Astrocyte (in vitro differentiated cells and primary cell): ENCODE data around the gene SCGB1C2. TPM values are rescaled to one million over a fixed set of nuclear protein-coding genes. Genes with fewer than 3 reads are reported as not detected.

ENCODE experiments used
- DNase-seq: peaks from one replicate; pipeline ENCODE4 v3.0.0-alpha.2; 2010; ENCODE audit warnings: low read depth
- FAIRE-seq: peaks from 2 replicates; lab custom pipeline; 2011; peaks lifted over from hg19 to GRCh38; lab: Jason Lieb, UNC
- H2AFZ ChIP-seq: 2 replicates; pipeline ENCODE4 v1.6.0; 2012; ENCODE audit warnings: low read depth, low read length, inconsistent platforms
- H3K27ac ChIP-seq: 2 replicates; pipeline ENCODE4 v1.5.1; 2011; ENCODE audit warnings: low read depth, low read length, inconsistent platforms
- H3K27me3 ChIP-seq: 2 replicates; pipeline ENCODE4 v1.6.0; 2011; ENCODE audit warnings: low read length, inconsistent platforms; ENCODE audit not compliant: insufficient read depth
- H3K36me3 ChIP-seq: 2 replicates; pipeline ENCODE4 v1.5.1; 2011; ENCODE audit warnings: low read length, inconsistent platforms; ENCODE audit not compliant: insufficient read depth
- H3K4me1 ChIP-seq: 2 replicates; pipeline ENCODE4 v1.5.1; 2011; ENCODE audit warnings: low read length, inconsistent platforms; ENCODE audit not compliant: insufficient read depth
- H3K4me2 ChIP-seq: 2 replicates; pipeline ENCODE4 v1.6.0; 2012; ENCODE audit warnings: low read length, inconsistent platforms
- H3K4me3 ChIP-seq: 2 replicates; pipeline ENCODE4 v1.5.1; 2011; ENCODE audit warnings: low read depth, mild to moderate bottlenecking, low read length, inconsistent platforms; ENCODE audit not compliant: insufficient read depth
- H3K79me2 ChIP-seq: 2 replicates; pipeline ENCODE4 v1.6.0; 2012; ENCODE audit warnings: mild to moderate bottlenecking, low read length, inconsistent platforms; ENCODE audit not compliant: insufficient read depth
- H3K9ac ChIP-seq: 2 replicates; pipeline ENCODE4 v1.6.0; 2012; ENCODE audit warnings: mild to moderate bottlenecking, low read length, inconsistent platforms
- H3K9me3 ChIP-seq: 2 replicates; pipeline ENCODE4 v1.5.1; 2012; ENCODE audit warnings: low read depth, mild to moderate bottlenecking, low read length, inconsistent platforms; ENCODE audit not compliant: insufficient read depth
- H4K20me1 ChIP-seq: 2 replicates; pipeline ENCODE4 v1.6.0; 2012; ENCODE audit warnings: low read length, inconsistent platforms; ENCODE audit not compliant: insufficient read depth
- H3K27ac Mint-ChIP-seq: one replicate; pipeline ENCODE4 v1.8.0; 2021; ENCODE audit warnings: mild to moderate bottlenecking, mixed read lengths; ENCODE audit not compliant: unreplicated experiment
- H3K27me3 Mint-ChIP-seq: one replicate; pipeline ENCODE4 v1.8.0; 2021; ENCODE audit warnings: low read depth, mixed read lengths; ENCODE audit not compliant: unreplicated experiment
- H3K36me3 Mint-ChIP-seq: one replicate; pipeline ENCODE4 v1.8.0; 2021; ENCODE audit warnings: low read depth, mixed read lengths; ENCODE audit not compliant: unreplicated experiment
- H3K4me1 Mint-ChIP-seq: one replicate; pipeline ENCODE4 v1.8.0; 2021; ENCODE audit warnings: low read depth, mixed read lengths; ENCODE audit not compliant: unreplicated experiment
- H3K4me3 Mint-ChIP-seq: one replicate; pipeline ENCODE4 v1.8.0; 2021; ENCODE audit warnings: mild to moderate bottlenecking, moderate library complexity, mixed read lengths; ENCODE audit not compliant: unreplicated experiment
- H3K9me3 Mint-ChIP-seq: one replicate; pipeline ENCODE4 v1.8.0; 2021; ENCODE audit warnings: mild to moderate bottlenecking, mixed read lengths; ENCODE audit not compliant: unreplicated experiment
- EZH2 ChIP-seq: IDR thresholded peaks from 2 replicates; pipeline ENCODE4 v1.6.1; 2012; ENCODE audit warnings: mild to moderate bottlenecking, low read length, inconsistent platforms; ENCODE audit not compliant: insufficient read depth
- total RNA-seq: library from RNA; stranded (reverse); gene quantifications from 2 replicates; pipeline ENCODE4 v1.2.1, GENCODE V29; 2021
- TF ChIP-seq, protein P1 (sequence below): IDR thresholded peaks from 2 replicates; pipeline ENCODE4 v1.5.1; 2011; ENCODE audit warnings: low read depth, mild to moderate bottlenecking, inconsistent platforms, low read length, moderate library complexity; ENCODE audit not compliant: insufficient read depth

Gene SCGB1C2
- total RNA-seq, 1 donor from 2014 or later: not detected

DNA sequence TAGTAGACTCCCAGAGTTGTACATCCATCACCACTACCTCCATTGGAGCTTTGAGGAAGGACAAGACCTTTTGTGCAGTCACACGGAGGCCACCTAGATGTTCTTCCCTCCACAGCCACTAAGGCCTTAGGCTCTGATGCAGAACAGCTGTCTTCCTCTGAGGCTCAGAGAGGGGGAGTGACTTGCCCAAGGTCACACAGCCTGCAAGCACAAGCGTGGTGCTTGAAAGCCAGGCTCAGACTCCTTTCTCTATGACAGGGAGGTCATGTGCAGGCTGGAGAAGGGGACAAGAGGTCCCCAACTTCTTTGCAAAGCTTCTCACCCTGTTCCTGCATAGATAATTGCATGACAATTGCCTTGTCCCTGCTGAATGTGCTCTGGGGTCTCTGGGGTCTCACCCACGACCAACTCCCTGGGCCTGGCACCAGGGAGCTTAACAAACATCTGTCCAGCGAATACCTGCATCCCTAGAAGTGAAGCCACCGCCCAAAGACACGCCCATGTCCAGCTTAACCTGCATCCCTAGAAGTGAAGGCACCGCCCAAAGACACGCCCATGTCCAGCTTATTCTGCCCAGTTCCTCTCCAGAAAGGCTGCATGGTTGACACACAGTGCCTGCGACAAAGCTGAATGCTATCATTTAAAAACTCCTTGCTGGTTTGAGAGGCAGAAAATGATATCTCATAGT, 12.7 kb downstream of the SCGB1C2 start:
- H3K9me3 ChIP-seq: no peaks in the 10 kb centered on the region
- H3K9ac ChIP-seq: no peak overlapping the region
- no peak overlapping the region for H2AFZ ChIP-seq
- no peaks in the 10 kb centered on the region for H3K79me2 ChIP-seq
- no peaks in the 10 kb centered on the region for H4K20me1 ChIP-seq
- Mint-ChIP-seq H3K4me1 (no peaks in the 10 kb centered on the region), H3K9me3 (peaks cover 2% of the 10 kb centered on the region), H3K27ac (no peak overlapping the region), H3K36me3 (no peaks in the 10 kb centered on the region), H3K4me3 (no peak overlapping the region), H3K27me3 (peaks cover 28% of the 10 kb centered on the region)
- no peak overlapping the region for H3K4me2 ChIP-seq
- TF ChIP-seq EZH2: no peak
- TF ChIP-seq, protein P1, sequence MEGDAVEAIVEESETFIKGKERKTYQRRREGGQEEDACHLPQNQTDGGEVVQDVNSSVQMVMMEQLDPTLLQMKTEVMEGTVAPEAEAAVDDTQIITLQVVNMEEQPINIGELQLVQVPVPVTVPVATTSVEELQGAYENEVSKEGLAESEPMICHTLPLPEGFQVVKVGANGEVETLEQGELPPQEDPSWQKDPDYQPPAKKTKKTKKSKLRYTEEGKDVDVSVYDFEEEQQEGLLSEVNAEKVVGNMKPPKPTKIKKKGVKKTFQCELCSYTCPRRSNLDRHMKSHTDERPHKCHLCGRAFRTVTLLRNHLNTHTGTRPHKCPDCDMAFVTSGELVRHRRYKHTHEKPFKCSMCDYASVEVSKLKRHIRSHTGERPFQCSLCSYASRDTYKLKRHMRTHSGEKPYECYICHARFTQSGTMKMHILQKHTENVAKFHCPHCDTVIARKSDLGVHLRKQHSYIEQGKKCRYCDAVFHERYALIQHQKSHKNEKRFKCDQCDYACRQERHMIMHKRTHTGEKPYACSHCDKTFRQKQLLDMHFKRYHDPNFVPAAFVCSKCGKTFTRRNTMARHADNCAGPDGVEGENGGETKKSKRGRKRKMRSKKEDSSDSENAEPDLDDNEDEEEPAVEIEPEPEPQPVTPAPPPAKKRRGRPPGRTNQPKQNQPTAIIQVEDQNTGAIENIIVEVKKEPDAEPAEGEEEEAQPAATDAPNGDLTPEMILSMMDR: no peak
- H3K36me3 ChIP-seq: no peaks in the 10 kb centered on the region
- no peaks in the 10 kb centered on the region for H3K4me1 ChIP-seq
- no peak overlapping the region for H3K27ac ChIP-seq
- DNase-seq (no peak), FAIRE-seq (no peak)
- no peak overlapping the region for H3K4me3 ChIP-seq
- H3K27me3 ChIP-seq: no peaks in the 10 kb centered on the region

DNA sequence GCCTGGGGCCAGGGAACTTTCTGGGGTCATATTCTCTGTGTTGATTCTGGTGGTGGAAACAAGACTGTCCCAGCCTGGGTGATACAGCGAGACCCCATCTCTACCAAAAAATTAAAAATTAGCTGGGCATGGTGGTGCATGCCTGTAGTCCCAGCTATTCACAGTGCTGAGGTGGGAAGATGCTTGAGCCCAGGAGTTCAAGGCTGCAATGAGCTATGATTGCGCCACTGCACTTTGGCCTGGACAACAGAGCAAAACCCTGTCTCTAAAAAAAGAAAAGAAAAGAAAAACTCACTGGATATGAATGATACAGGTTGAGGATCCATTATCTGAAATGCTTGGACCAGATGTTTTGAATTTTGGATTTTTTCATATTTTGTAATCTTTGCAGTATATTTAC, 13.6 kb downstream of the SCGB1C2 start:
- Histone ChIP-seq H3K27me3 (no peaks in the 10 kb centered on the region), H3K4me2 (no peak overlapping the region), H4K20me1 (no peaks in the 10 kb centered on the region), H3K79me2 (no peaks in the 10 kb centered on the region), H3K27ac (no peak overlapping the region), H3K36me3 (no peaks in the 10 kb centered on the region), H3K4me1 (no peaks in the 10 kb centered on the region), H3K9me3 (no peaks in the 10 kb centered on the region), H3K9ac (no peak overlapping the region), H2AFZ (no peak overlapping the region), H3K4me3 (no peak overlapping the region)
- peaks cover 2% of the 10 kb centered on the region for H3K9me3 Mint-ChIP-seq
- H3K4me1 Mint-ChIP-seq: no peaks in the 10 kb centered on the region
- H3K4me3 Mint-ChIP-seq: no peak overlapping the region
- H3K27me3 Mint-ChIP-seq: peaks cover 32% of the 10 kb centered on the region
- no peak for DNase-seq
- no peak overlapping the region for H3K27ac Mint-ChIP-seq
- TF ChIP-seq, protein P1: no peak
- TF ChIP-seq EZH2: no peak
- no peaks in the 10 kb centered on the region for H3K36me3 Mint-ChIP-seq
- FAIRE-seq: no peak
